Parathyroid adenoma (tissue), 2 donors: ENCODE data around the gene TMEM120B.
"Not testable (repeated sequence)": the region's sequence is repeated elsewhere in the genome, so short reads cannot be mapped to it uniquely, and the experiment has no call there.

Source experiments
- H2AFZ ChIP-seq: fragments of 300-600 bp; sonication (generic); one replicate; pipeline ENCODE4 v1.7.0; 2017; ENCODE audit warnings: antibody characterized with exemption, mild to moderate bottlenecking
- H3K27ac ChIP-seq: fragments of 300-600 bp; sonication (generic); one replicate; pipeline ENCODE4 v1.7.0; 2017
- H3K27me3 ChIP-seq: fragments of 300-600 bp; sonication (generic); one replicate; pipeline ENCODE4 v1.7.0; 2017; ENCODE audit warnings: low read length; ENCODE audit not compliant: control insufficient read depth, insufficient read depth
- H3K36me3 ChIP-seq: fragments of 300-600 bp; sonication (generic); one replicate; pipeline ENCODE4 v1.7.0; 2017; ENCODE audit warnings: low read length; ENCODE audit not compliant: control insufficient read depth, insufficient read depth
- H3K4me1 ChIP-seq: fragments of 300-600 bp; sonication (generic); one replicate; pipeline ENCODE4 v1.7.0; 2017; ENCODE audit warnings: control low read depth
- H3K4me2 ChIP-seq: fragments of 300-600 bp; sonication (generic); one replicate; pipeline ENCODE4 v1.7.0; 2017; ENCODE audit warnings: low read length
- H3K4me3 ChIP-seq: fragments of 300-600 bp; sonication (generic); one replicate; pipeline ENCODE4 v1.7.0; 2017; ENCODE audit warnings: low read depth, low read length
- H3K79me2 ChIP-seq: fragments of 300-600 bp; sonication (generic); one replicate; pipeline ENCODE4 v1.7.0; 2017; ENCODE audit warnings: control low read depth
- H3K9ac ChIP-seq: fragments of 300-600 bp; sonication (generic); one replicate; pipeline ENCODE4 v1.7.0; 2017; ENCODE audit warnings: mild to moderate bottlenecking
- H3K9me3 ChIP-seq: fragments of 300-600 bp; sonication (generic); one replicate; pipeline ENCODE4 v1.7.0; 2017; ENCODE audit warnings: low read length; ENCODE audit not compliant: control insufficient read depth
- CTCF ChIP-seq: fragments of 300-600 bp; sonication (generic); IDR thresholded peaks from one replicate; pipeline ENCODE4 v1.7.0; 2017; ENCODE audit warnings: antibody characterized with exemption, mild to moderate bottlenecking
- donor health status: primary hyperparathyroidism.

The TMEM120B gene

GRCh38 chr12:121754836-121755235 lies 42.3 kb downstream of the TMEM120B start:
- Histone ChIP-seq H3K27ac (no peak overlapping the region), H3K36me3 (no peaks in the 10 kb centered on the region)
- TF ChIP-seq CTCF, result no peak

GRCh38 chr12:121755591-121755990 lies 43.0 kb downstream of the TMEM120B start:
- Histone ChIP-seq H3K36me3 (no peaks in the 10 kb centered on the region), H3K4me3 (no peak overlapping the region), H3K27me3 (no peaks in the 10 kb centered on the region), H3K9me3 (no peaks in the 10 kb centered on the region), H2AFZ (no peak overlapping the region), H3K4me1 (no peaks in the 10 kb centered on the region), H3K79me2 (no peaks in the 10 kb centered on the region), H3K9ac (no peak overlapping the region), H3K27ac (no peak overlapping the region), H3K4me2 (no peak overlapping the region)
- no peak for TF ChIP-seq CTCF

More at GRCh38 chr12:121754836-121755235, 42.3 kb downstream of the TMEM120B start:
- Histone ChIP-seq H3K4me2 (no peak overlapping the region), H3K9me3 (no peaks in the 10 kb centered on the region), H2AFZ (no peak overlapping the region), H3K27me3 (no peaks in the 10 kb centered on the region), H3K79me2 (no peaks in the 10 kb centered on the region), H3K9ac (no peak overlapping the region), H3K4me3 (no peak overlapping the region), H3K4me1 (no peaks in the 10 kb centered on the region)

- H3K79me2 ChIP-seq, H3K36me3 ChIP-seq: not testable (repeated sequence)
Observed at GRCh38 chr12:121758536-121758935, 46.0 kb downstream of the TMEM120B start.

GRCh38 chr12:121762269-121762668 lies 49.7 kb downstream of the TMEM120B start:
- H2AFZ ChIP-seq, result no peak overlapping the region
- no peak overlapping the region for H3K4me2 ChIP-seq
- H3K9me3 ChIP-seq, result no peaks in the 10 kb centered on the region
- H3K79me2 ChIP-seq, result no peaks in the 10 kb centered on the region
- H3K27me3 ChIP-seq, result no peaks in the 10 kb centered on the region
- TF ChIP-seq CTCF, result no peak
- H3K4me1 ChIP-seq, result no peaks in the 10 kb centered on the region
- no peak overlapping the region for H3K27ac ChIP-seq
- no peak overlapping the region for H3K9ac ChIP-seq
- H3K36me3 ChIP-seq, result no peaks in the 10 kb centered on the region
- H3K4me3 ChIP-seq, result no peak overlapping the region

More at GRCh38 chr12:121758536-121758935, 46.0 kb downstream of the TMEM120B start:
- H3K27ac ChIP-seq, H3K4me1 ChIP-seq, H3K4me3 ChIP-seq, H3K9me3 ChIP-seq, H2AFZ ChIP-seq, H3K9ac ChIP-seq, H3K27me3 ChIP-seq, H3K4me2 ChIP-seq: not testable (repeated sequence)

- Histone ChIP-seq H3K9ac (no peak overlapping the region), H3K4me3 (no peak overlapping the region), H3K79me2 (no peaks in the 10 kb centered on the region), H3K27me3 (no peaks in the 10 kb centered on the region), H3K36me3 (no peaks in the 10 kb centered on the region), H2AFZ (no peak overlapping the region), H3K27ac (no peak overlapping the region), H3K4me1 (no peaks in the 10 kb centered on the region), H3K4me2 (no peak overlapping the region), H3K9me3 (no peaks in the 10 kb centered on the region)
- no peak for TF ChIP-seq CTCF
Observed at GRCh38 chr12:121764808-121765207, 52.3 kb downstream of the TMEM120B start.
